GM19025 (cell line): Measurements from ENCODE around the gene PARD3.
A peak's percentile ranks its signal among the peaks of the same experiment; 100 is the strongest.

Source experiments
- ATAC-seq: cut with Tn5 transposase; IDR thresholded peaks from one replicate; pipeline ENCODE4 v1.9.1; 2021; ENCODE audit warnings: mild to moderate bottlenecking, low read depth, moderate library complexity; ENCODE audit not compliant: unreplicated experiment

PARD3 gene

DNA sequence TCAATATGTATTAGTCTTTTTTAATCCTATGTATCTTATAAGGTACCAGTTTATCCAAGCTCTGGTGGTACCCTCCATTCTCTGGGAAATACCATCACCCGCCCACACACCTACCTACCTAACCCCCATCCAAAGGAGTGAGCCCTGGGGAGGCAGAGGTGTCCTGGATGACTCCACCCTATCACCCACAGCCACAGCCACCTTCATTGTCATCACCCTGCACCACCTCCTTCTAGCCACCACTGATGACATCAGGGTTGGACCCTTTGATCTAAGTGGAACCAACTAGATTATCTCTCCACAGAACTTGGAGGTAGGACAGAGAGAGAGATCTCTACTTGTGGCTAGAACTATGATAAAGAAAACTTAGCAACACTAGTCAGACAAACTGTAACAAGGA is 259.4 kb downstream of the PARD3 start:
- no peak for ATAC-seq

GRCh38 chr10:34553747-34554146 is 261.3 kb downstream of the PARD3 start:
- no peak for ATAC-seq

- ATAC-seq, result no peak
Observed at GRCh38 chr10:34551295-34551694, 263.8 kb downstream of the PARD3 start.

DNA sequence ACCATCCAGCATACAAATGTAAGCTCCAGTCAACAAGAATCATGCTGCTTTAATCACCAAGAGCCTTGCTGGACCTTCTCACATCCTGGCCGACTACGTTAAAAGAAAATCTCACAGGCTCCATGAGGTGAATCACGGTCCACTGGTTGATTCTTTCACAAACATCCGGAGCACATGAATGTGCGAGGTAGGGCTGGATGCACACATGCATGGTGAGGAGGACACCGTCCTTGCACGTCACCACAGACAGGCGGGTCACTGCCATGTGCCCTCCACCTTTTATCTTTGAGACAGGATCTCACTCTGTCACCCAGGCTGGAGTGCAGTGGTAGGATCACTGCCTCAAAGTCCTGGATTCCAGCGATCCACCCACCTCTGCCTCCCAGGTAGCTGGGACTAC is 265.1 kb downstream of the PARD3 start:
- ATAC-seq, result no peak

DNA sequence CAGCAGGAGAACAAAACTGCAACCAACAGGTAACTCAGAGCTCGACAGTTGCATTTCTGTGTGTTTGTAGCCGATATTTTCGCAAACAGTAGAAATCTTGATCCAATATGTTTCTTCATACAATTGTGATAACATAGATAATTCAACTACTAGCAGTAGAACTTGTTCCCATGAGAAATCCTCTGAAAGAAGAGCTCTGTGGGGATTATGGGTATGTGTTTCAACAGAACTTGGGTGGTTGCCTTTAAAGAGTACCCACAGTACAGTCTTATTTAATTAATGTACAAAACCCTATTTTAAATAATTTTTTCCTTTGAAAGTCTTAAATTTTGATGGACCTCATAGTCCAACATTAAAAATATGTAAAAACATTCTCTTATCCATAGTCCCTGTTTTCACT is 266.1 kb downstream of the PARD3 start:
- no peak for ATAC-seq

DNA sequence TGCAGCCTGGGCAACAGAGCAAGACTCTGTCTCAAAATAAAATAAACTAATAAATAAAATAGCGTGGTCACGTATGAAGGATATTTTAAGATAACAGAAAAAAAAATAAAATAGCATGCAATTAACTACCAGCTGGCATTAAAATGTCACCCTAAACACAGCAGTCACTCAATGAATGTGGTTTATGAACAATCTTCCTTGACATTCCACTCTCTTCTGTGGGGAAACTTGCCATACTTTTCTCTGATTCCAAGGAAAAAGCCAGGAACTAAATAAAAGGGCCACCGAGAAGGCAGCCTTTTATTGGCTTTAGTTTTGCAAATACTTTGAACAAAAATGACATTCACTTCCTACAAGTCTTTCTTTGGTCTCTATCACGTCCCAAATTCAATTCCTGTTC is 266.6 kb downstream of the PARD3 start:
- ATAC-seq, result no peak

GRCh38 chr10:34547695-34548094 is 267.4 kb downstream of the PARD3 start:
- ATAC-seq, result no peak

DNA sequence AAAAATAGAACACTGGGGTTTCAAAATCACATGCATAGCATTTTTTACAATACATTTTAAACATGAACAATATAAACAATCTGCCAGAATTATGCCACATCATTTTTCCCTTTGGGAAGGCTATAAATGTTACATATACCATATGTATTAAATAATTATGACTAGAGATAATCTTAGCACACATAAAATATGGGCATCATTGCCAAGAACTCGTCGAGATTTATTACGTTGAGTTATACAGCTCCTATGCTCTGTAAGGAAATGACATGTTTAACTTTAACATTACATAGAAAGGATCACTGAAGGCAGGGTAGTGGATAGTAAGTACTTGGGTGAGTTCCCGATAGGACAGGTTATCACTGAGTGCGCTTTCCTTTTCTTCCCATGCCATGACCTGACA is 267.8 kb downstream of the PARD3 start:
- ATAC-seq, result no peak

GRCh38 chr10:34544400-34544799 is 270.7 kb downstream of the PARD3 start:
- no peak for ATAC-seq

DNA sequence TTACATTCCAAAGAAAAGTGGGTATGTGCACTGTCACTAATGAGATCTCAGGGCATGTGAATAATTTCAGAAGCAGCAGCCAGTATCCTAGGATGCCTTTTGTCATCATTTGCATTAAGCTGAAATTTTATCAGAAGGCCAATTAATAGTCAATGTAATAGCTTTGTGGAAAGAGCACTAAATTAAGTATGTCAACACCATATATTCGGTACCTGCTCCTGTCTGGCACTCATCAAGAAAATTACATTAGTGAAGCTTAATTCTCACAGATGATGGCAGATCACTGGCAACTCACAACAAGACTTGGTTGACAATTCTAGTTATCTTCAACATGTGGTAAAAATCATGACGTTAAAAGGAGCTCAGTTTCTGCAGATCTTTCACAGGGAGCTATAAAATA is 271.4 kb downstream of the PARD3 start:
- ATAC-seq, result no peak

DNA sequence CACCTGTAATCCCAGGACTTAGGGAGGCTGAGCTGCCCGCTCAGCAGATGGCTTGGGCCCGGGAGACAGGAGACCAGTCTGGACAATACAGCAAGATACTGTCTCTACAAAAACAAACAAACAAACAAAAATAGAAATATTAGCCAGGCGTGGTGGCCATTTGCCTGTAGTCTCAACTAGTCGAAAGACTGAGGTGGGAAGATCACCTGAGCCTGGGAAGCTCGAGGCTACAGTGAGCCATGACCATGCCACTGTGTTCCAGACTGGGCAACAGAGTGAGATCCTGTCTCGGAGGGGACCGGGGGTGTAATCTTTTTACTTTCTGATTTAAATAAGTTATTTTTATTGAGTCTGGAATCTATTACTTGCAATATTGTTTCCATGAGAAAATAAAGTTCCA is 274.6 kb downstream of the PARD3 start:
- ATAC-seq, result no peak

DNA sequence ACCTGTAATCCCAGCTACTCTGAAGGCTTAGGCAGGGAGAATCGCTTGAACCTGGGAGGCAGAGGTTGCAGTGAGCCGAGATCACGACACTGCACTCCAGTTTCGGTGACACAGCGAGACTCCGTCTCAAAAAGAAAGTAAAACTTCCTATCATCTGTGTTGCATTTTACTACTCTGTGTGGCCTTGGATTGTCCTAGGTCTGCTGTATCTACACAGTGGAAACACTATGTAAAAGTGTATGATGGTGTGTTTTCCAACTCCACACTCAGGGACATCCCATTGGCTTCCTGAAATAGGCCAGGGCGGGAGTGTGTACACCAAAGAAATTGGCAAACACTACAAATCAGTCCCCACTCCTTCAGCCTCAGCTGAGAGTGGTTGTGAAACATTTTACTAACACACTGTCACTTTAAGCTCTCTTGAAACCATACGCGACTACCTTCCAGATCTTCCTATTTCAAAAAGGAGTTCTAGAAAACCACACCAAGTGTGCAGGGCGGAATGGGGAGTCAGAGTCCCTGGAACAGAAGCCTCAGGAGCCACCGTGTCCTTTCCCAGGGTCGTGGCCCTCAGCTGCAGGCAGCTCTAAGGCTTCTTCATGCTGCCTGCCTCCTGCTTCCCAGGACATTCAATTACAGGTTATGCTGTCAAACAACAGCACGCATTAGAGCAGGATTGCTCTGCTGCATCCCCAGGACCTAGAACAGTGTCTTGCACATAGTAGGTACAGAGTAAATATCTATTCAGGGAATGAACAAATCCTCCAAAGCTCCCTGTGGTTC is 275.4 kb downstream of the PARD3 start:
- peak; percentile 55 for ATAC-seq

DNA sequence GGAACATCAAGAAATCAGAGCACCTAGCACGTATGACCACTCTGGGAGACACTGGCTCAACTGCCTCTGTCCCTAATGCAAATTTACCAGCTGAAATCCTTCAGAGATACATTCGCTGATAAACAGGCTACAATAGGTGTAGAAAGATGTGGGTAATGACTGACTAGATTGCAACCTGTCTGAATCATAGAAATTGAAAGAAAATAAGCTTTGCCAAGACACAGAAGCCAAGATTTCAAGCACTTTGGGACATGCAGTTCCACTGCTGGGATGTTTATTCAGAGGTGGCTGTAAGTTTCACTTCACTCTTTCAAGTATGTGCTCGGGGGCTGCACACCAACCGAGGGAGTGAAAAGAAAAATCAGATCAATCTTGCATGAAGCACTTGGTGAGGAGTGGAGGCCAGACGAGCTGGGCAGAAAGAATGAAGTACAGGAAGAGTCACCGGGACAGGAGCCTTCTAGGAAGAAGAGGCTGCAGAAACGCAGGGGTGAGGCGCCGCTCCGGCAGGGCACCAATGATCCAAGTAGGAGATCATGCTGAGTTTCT is 276.7 kb downstream of the PARD3 start:
- peak; percentile 33 for ATAC-seq

- peak; percentile 46 for ATAC-seq
Observed at GRCh38 chr10:34537629-34538231, 277.4 kb downstream of the PARD3 start.

- no peak for ATAC-seq
Observed at GRCh38 chr10:34535872-34536271, 279.2 kb downstream of the PARD3 start.

- no peak for ATAC-seq
Observed at GRCh38 chr10:34530778-34531177, 284.3 kb downstream of the PARD3 start.

DNA sequence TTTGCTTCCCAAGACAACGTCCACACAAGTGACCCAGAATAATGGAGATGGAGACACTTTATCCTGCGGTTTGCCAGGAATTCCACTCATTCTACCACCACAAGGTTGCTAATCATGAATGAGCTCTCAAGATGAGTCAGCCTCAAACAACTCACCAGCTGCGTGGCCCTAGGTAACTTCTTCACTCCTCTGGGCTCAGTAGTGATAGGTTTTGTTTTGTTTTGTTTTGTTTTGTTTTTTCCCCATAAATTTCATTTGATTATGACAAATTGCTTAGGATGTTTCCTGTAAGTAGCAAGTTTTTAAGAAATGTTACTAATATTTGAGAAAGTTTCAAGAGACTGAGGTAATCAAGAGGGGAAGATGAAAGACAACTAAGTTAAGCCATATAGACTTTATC is 286.8 kb downstream of the PARD3 start:
- ATAC-seq, result peak; percentile 57

- ATAC-seq, result no peak
Observed at GRCh38 chr10:34526758-34527730, 288.1 kb downstream of the PARD3 start.

GRCh38 chr10:34526186-34526585 is 288.9 kb downstream of the PARD3 start:
- ATAC-seq, result no peak

DNA sequence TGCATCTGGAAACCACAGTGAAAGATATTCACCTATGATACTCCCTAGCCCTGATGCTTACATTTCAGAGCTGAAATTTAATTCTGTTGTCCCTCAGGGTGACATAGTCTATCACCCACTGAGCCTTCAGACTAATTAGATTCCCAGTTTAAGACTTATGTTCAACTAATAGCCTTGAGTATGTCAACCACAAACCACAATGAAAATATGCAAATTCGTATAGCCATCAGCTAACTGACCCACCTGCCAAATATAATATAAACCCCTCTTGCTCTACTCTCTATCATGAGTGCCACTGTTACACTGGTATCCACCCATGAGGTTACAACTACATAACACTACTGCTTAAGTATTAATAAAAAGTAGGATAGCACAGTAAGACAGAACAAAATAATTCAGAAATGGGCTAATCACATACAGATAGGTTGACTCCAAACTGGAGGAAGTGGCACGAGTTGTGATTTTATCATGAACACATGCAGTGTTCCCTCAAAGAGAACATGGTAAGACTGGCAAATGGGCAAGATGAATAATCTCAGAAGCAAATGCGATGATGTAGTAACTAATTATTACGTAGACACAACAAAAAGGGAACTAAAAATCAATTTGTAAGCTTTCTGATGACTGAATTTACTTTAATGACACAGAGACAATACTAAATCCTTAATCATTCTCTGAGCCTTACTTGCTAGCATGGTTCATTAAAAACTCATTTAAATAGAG is 290.6 kb downstream of the PARD3 start:
- ATAC-seq, result peak; percentile 39
